ENCODE results near the gene SFR1.

DNA sequence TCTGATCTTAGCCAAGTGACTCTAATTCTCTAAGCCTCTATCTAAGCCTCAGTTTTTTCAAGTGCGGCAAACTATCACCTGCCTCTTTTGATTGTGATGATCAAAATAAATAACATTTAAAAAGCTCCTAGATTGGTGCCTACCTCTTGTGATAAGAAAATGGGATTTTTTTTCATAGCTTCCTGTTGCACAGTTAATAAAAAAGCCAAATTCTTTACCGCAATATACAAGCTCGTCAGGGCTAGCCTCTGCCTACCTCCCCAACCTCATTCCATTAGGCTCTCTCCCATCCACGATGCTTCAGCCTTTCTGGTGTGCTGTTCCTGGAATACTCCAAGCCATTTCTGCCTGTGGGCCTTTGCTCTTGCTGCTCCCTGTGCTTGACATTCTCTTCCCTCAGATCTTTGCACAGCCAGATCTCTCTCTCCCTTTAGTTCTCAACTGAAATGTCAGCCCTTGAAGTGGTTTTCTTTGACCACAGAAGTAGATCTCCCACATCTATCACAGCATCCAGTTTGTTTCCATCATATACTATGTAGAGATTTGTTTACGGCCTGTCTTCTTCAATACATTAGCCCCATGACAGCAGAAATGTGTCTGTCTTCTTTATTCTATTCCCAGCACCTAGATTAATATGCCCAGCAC, 48.8 kb downstream of the SFR1 start:
- TF ChIP-seq, protein P1, sequence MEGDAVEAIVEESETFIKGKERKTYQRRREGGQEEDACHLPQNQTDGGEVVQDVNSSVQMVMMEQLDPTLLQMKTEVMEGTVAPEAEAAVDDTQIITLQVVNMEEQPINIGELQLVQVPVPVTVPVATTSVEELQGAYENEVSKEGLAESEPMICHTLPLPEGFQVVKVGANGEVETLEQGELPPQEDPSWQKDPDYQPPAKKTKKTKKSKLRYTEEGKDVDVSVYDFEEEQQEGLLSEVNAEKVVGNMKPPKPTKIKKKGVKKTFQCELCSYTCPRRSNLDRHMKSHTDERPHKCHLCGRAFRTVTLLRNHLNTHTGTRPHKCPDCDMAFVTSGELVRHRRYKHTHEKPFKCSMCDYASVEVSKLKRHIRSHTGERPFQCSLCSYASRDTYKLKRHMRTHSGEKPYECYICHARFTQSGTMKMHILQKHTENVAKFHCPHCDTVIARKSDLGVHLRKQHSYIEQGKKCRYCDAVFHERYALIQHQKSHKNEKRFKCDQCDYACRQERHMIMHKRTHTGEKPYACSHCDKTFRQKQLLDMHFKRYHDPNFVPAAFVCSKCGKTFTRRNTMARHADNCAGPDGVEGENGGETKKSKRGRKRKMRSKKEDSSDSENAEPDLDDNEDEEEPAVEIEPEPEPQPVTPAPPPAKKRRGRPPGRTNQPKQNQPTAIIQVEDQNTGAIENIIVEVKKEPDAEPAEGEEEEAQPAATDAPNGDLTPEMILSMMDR (IDR thresholded peaks at IDR 0.05), result no peak
- no peak for TF ChIP-seq POLR2AphosphoS5 (IDR thresholded peaks at IDR 0.05; ENCODE audit: insufficient read depth in 1 of 2, low read depth in 1 of 2)

Data from vagina (tissue), 2 donors.